ENCODE data around the gene SPSB2. TPM values are rescaled to one million over a fixed set of nuclear protein-coding genes. Genes with fewer than 3 reads are reported as not detected.
"Not testable (repeated sequence)": the region's sequence is repeated elsewhere in the genome, so short reads cannot be mapped to it uniquely, and the experiment has no call there.

SPSB2 gene
- total RNA-seq, 1 donor from 2014 or later = 3.1 TPM

DNA sequence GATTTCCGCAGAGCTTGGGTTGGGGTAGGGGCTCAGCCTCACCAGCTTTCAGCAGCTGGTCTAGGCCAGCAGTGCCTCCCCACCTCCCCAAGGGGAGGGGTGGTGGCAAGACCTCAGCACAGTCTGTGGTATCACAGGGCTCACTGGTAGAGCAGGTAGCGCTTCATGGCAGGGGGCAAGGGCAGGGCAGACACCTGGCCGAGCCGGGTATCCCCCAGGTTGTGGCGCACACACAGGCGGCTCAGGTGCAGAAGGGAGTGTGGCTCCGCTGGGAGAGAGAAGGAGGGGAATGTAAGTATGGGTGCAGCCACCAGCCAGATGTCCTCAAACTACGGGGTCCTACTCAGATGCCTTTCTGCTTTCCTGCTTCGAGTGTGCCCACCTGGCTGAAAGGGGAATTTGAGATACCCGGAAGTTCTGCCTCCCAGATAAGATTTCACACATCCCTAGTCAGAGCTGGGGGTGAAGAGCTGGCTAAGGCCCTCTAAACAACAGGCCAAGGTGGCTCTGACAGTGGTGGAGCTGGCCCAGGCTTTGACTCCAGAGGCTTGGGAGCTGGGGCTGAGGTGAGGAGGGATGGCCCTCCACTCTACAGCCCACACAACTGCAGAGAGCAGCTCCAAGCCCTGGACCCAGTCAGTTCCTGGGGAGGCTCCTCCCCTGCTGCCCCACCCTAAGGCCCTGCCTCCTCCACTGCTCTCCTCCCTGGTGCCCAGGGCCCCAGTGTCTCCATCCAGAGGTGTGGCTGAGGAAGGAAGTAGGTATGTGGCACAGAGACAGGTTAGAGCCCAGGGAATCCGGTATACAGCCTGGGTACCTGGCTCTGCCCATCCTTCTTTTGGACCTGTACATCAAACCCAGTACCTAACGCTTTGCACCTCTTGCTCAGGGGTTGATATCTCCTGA, 1.8 kb downstream of the SPSB2 start:
- no peak for DNase-seq (ENCODE audit: low read depth, low spot score)

DNA sequence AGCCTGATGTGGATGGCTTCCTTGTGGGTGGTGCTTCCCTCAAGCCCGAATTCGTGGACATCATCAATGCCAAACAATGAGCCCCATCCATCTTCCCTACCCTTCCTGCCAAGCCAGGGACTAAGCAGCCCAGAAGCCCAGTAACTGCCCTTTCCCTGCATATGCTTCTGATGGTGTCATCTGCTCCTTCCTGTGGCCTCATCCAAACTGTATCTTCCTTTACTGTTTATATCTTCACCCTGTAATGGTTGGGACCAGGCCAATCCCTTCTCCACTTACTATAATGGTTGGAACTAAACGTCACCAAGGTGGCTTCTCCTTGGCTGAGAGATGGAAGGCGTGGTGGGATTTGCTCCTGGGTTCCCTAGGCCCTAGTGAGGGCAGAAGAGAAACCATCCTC, 2.8 kb downstream of the SPSB2 start:
- not testable (repeated sequence) for DNase-seq (ENCODE audit: low read depth, low spot score)

DNA sequence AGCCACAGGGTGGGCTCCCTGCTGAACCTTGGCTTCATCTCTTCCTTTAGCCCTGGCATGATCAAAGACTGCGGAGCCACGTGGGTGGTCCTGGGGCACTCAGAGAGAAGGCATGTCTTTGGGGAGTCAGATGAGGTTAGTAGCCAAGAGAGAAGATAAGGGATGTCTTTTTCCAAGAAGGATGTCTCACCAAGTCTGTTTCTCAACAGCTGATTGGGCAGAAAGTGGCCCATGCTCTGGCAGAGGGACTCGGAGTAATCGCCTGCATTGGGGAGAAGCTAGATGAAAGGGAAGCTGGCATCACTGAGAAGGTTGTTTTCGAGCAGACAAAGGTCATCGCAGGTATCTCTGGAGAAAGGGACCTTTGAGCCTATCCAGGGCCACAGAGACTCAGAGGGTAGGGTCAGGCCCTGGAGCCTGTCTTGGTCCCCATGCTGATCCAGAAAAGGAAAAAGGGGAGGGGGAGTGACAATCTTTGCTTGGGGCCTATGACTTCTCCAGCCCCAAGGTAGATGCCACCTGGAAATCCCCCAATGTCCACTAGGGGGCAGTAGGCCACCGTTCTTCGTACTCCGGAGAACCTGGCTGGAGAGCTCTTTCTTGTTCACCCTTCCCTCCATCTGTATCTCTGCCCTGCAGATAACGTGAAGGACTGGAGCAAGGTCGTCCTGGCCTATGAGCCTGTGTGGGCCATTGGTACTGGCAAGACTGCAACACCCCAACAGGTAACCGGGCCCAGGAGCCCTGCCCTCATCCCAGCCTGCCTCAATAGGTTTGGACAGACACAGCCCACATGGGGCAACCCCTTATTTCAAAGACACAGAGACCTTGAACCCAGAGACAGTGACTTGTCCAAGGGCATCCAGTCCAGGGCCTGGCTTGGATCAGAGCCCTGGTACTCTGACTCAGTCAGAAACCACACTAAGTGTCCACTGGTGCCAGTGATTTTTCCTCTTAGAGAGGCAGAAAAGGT, 3.8 kb downstream of the SPSB2 start:
- DNase-seq (ENCODE audit: low read depth, low spot score) = no peak

DNA sequence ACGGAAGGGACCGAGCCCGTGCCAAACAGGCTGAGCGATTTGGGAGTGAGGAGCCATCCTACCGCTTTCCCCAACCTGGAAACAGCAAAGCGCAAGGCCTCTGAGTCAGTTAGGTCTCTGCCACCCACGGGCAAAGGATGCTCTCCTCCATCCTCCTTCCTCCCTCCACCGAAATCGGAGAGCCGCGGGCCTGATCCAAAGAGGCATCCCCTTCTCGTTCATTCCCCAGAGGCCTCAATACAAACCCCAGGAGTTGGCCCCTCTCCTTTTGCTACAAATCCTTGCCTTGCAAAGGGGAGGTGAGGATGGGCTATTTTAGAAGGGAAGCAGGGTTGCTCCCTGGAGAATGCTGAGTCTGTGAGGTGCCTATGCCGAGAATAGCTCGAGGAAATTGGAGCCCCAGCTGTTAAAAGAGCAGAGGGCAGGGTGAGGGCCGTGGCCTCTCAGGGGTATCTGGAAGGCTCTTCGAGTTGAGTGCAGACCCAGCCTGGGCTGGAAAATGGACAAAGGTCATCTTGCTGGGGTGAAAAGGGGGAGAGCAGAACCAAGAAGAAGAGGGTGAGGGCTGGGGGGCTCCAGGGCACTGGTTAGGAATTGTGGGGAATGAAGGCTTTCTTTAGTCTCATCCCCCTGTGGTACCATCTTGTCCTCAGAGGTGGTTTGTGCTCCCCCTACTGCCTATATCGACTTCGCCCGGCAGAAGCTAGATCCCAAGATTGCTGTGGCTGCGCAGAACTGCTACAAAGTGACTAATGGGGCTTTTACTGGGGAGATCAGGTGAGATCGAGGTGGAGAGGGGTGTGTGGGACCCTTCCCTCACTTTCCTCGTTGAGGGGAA, 4.7 kb downstream of the SPSB2 start:
- DNase-seq (ENCODE audit: low read depth, low spot score) = no peak

DNA sequence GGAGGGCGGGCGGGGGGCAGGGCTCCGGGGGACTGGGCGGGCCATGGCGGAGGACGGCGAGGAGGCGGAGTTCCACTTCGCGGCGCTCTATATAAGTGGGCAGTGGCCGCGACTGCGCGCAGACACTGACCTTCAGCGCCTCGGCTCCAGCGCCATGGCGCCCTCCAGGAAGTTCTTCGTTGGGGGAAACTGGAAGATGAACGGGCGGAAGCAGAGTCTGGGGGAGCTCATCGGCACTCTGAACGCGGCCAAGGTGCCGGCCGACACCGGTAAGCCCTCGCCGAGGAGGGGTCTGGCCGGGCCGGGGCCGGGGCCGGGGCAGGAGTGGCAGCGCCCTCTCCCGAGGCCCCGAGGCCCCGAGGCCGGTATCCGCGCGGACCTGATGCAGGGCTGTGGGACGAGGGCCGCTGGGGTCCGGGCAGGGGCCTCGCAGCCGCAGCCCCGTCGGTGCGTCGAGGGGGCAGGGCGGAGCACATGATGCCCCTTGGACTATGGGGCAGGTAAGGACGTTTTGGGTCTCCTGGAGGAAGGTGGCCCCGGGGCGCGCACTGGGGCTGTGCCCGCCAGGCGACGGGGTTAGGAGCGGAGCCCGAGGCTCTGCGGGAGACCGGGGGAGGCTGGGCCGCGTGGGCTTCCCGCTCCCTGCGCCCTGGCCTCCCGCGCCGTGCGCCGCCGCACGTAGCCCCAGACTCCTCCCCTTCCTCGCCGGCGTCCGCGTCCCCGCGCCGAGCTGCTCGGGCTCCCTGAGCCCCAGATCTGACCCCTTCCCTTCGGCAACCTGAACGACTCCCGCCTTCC, 5.5 kb downstream of the SPSB2 start, which contains the start of gene TPI1:
TSS of gene TPI1 (plus strand) at position 119 of the 798 bp plus-strand sequence. CDS start at position 155, 36 bp downstream.
- no peak for DNase-seq (ENCODE audit: low read depth, low spot score)

DNA sequence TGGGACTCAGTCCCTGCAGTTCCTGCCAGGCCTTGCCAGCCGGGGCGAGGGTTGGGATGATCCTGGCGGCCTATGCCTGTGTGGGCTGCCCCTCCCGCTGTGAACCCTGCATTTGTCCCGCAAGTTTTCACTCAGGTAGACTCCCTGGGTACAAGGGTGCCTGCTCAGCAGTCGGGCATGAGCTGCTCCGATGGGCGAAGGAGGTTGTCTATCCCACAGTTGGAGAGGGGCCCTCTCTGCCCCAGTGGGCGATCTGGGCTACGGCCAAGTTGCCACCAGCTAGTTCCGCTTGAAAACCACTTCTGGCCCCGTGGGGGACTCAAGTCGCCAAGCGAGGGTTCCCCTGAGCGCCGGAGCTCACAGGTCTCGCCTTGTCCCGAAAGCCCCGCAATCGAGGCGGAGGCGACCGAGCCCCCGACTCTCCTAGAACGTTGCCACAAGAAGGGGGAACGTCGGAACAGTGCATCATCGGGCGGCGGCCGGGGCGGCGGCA, 6.1 kb downstream of the SPSB2 start:
- no peak for DNase-seq (ENCODE audit: low read depth, low spot score)

DNA sequence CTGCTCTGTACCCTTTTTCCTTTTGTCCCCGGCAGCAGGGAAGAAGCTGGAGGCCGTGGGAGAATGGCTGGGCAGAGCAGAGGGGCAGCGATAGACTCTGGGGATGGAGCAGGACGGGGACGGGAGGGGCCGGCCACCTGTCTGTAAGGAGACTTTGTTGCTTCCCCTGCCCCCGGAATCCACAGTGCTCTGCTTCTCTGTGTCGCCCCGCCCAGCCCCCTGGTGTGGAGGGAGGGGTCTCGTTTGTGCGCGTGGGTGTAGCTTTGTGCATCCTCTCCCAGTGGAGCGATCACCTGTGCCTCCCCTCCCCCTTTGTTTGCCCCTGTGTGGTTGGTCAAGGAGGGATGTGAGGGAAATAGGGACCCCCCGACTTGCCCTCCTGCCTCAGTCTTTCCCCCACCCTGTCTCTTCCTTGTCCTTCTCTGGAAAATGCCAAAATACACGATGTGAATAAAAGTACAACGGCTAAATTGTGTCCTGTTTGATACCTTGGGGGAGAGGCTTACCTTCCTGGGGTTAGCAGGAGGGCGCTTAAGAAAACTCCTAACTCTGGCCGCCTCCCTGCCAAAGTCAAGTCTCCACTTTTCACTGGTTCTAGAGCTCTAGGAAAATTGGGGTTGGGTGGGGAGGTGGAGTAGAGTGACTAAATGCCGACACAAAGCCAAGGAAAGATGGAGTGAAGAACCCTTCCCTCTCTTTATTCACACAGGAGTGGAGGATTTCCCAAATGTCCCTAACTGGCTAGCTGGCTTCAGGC, 6.8 kb downstream of the SPSB2 start:
- no peak for DNase-seq (ENCODE audit: low read depth, low spot score)

DNA sequence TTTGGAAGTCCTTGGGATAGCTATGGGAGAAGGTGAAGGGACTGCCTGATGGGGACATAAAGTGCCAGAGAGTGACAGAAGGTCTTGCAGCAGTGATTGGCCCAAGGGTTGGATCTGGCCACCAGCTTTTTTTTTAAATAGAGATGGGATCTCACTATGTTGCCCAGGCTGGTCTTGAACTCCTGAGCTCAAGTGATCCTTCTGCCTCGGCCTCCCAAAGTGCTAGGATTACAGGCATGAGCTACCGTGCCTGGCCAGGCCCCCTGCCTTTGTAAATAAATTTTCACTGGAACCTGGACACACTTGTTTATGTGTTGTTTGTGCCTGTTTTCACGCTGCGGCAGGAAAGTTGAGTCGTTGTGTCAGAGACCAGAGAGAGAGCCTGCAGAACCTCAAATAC, 7.8 kb downstream of the SPSB2 start:
- DNase-seq (ENCODE audit: low read depth, low spot score) = not testable (repeated sequence)

DNA sequence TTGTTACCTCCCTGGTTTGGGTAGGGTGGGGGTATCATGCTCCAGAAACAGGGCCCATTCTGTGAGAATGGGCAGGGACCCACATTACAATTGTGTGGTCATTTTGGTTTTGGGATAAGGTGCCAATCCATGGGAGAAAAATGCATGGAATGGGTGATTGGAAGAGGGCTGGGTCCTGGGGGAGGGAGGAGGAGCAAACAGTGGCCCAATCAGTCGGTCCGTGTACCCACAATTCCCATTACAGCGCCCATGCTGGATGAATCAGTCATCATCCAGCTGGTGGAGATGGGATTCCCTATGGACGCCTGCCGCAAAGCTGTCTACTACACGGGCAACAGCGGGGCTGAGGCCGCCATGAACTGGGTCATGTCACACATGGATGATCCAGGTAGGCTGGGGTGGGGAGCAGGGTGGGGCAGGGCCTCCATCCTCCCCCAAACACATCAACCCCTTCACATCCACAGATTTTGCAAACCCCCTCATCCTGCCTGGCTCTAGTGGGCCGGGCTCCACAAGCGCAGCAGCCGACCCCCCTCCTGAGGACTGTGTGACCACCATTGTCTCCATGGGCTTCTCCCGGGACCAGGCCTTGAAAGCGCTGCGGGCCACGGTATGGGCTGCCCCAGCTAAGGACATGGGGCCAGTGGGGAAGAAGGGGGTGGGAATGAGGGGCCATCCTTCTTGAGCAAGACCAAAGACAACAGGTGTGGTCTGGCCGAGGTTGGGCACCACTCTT, 9.3 kb downstream of the SPSB2 start:
- no peak for DNase-seq (ENCODE audit: low read depth, low spot score)

DNA sequence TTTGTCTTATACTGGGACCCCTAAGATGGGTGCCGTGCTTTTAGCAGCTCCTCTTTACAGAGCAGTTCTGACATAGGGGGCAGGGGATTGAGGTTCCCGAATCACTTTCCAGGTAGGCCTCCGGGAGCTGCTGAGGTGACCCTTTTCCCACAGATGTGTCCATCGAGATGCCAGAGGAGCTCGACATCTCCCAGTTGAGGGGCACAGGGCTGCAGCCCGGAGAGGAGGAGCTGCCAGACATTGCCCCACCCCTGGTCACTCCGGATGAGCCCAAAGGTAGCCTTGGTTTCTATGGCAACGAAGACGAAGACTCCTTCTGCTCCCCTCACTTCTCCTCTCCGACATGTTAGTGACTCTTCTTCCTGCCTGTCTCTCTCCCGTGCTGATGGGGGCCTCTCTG, 10.1 kb downstream of the SPSB2 start:
- no peak for DNase-seq (ENCODE audit: low read depth, low spot score)

DNA sequence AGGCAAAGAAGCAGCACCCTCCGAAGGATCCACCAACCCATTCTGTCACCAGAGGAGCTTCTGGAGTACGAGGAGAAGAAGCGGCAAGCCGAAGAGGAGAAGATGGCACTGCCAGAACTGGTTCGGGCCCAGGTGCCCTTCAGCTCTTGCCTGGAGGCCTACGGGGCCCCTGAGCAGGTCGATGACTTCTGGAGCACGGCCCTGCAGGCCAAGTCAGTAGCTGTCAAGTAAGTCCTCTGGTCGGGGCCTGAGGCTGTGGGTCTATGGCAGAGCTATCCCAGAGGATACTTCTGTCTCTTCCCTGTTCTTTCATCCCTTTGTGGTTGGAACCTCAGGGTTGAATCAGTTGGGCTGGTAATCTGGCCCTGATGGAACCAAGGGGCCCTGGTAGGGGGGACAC, 11.7 kb downstream of the SPSB2 start:
- no peak for DNase-seq (ENCODE audit: low read depth, low spot score)

DNA sequence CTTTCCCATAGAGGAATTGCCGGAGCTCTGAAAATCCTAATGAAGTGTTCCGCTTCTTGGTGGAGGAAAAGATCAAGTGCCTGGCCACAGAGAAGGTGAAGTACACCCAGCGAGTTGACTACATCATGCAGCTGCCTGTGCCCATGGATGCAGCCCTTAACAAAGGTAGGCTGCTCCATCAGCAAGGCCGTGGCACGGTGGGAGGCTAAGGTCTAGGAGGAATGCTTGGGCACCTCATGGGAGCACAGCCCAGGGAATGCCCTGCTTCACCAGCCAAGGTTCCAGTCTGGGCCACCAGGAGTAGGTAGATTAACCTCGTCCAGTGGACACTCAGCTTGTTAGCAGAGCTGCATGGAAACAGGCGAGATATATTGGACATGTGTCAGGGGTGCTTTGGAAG, 12.2 kb downstream of the SPSB2 start:
- no peak for DNase-seq (ENCODE audit: low read depth, low spot score)

DNA sequence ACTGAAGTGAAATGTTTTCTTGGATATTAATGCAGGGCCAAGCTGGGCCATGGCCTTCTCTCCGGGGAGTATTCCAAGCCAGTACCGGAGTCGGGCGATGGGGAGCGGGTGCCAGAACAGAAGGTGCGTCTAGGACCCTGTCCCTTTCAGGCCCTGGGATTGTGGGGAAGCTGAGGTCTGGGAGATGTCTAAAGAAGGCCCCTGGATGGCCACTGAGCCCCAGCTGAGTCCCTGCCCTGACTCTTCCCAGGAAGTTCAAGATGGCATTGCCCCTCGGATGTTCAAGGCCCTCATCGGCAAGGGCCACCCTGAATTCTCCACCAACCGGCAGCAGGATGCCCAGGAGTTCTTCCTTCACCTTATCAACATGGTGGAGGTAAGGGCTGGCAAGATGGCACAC, 13.0 kb downstream of the SPSB2 start:
- DNase-seq (ENCODE audit: low read depth, low spot score) = no peak

DNA sequence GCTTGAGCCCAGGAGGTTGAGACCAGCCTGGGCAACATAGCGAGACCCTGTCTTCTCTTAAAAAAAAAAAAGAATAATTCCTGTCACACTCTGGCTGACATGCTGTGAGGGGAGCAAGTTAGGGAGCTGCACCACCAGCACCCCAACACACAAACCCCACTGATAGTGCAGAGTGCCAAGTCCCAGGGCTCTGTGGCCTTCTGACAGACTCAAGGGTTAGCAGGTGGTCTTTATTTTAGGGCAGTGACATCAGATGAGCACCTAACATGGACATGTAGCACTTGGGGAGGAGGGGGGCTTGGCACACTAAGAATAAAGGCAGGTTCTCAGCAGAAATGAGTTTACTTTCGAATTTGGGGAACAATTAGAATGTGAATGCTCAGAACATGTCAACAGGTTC, 14.3 kb downstream of the SPSB2 start:
- DNase-seq (ENCODE audit: low read depth, low spot score) = no peak

DNA sequence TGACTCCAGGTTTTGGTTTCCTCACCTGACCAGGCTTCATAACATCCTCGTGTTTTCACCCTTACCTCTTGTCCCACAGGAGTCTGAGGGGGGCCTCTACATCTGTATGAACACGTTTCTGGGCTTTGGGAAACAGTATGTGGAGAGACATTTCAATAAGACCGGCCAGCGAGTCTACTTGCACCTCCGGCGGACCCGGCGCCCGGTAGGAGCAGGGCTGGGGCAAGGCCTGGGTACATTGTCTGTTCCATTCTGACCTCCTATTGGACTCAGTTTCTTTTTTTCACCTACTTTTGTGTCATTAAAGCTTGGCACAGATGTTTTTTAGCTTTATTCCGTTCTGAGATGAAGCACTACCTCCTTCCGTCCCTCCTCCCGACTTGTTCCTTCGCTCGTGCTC, 17.8 kb downstream of the SPSB2 start:
- DNase-seq (ENCODE audit: low read depth, low spot score) = no peak

DNA sequence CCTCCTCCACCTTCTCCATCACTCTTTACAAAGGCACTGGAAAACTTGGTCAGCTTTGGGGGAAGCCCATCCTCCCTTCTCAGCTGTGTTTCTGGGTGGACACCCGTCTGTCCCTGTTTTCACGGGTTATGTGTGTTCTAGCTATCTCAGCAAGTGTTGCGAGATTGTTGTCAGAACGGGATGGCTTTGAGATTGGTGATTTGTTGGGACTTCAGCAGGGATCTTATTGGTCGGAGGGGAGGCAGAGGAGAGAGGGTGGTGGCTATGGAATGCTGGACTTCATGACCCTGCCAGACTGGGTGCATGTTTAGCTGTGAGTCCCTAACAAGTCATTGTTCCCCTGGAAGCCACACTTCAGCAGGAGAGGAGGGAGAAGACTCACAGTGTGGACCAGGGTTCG, 19.1 kb downstream of the SPSB2 start:
- DNase-seq (ENCODE audit: low read depth, low spot score) = no peak

DNA sequence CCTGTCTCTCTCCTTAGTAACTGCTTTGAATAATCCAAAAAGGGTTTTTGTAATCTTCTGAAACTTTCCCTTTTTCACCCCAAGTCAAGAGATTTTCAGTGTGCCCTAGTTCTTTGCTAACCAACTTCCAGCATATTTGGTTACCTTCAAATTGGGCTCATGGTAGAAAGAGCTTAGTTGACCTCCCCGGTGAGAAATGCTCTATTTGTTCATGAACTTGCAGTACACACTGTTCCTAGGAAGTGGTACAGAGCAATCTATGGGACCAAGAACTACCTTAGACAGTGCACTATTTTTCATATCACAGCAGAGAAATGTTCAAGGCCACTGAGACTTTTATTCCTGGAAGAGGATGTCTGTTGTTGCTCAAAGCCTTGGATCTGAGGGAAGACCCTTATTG, 19.5 kb downstream of the SPSB2 start:
- no peak for DNase-seq (ENCODE audit: low read depth, low spot score)

DNA sequence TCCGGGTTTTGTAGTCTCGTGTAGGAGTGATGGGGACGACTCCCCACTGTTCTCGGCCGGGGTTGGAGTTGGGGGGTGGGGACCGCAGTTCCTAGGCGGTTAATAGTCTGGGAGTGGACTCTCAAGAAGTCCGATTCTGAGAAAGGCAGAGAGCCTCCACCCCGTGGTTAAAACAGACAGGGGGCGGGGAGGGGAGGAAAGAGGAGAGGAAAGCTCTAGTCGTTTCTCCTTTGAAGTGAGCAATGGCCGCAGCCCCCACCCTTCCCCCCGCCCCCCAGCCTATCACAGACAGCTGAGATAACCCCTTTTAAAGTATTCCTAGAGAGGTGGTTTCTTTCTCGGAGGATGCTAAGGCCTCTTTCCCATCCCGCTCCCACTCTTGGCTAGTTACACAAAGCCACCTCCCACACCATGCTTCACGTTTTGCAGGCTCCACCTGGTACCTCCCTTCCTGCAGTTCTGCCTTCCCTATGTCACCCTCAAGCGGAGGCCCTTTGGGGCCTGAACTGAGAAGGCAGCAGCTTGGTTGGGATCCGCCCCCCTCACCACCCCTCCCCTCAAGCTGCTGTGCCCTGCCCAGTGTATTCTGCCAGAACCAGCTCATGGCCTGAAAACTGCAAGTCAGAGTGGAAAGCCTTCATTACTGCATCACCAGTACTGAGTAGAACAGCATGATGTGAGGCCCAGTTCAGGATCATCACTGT, 20.3 kb downstream of the SPSB2 start:
- DNase-seq (ENCODE audit: low read depth, low spot score) = no peak

Measured in pulmonary artery endothelial cell (primary cell).